Measurements from ENCODE around the gene SCRN1.

GRCh38 chr7:30036220-30036619 lies 46.6 kb upstream of the SCRN1 start:
- TF ChIP-seq POLR2A (IDR thresholded peaks at IDR 0.05) (no peak), CTCF (IDR thresholded peaks at IDR 0.05) (no peak), POLR2AphosphoS5 (IDR thresholded peaks at IDR 0.05) (no peak)
